ENCODE data around the gene MIXL1. TPM values are rescaled to one million over a fixed set of nuclear protein-coding genes. Genes with fewer than 3 reads are reported as not detected.

MIXL1 gene
- total and polyA plus RNA-seq, 3 experiments from 2014 or later, result not detected

DNA sequence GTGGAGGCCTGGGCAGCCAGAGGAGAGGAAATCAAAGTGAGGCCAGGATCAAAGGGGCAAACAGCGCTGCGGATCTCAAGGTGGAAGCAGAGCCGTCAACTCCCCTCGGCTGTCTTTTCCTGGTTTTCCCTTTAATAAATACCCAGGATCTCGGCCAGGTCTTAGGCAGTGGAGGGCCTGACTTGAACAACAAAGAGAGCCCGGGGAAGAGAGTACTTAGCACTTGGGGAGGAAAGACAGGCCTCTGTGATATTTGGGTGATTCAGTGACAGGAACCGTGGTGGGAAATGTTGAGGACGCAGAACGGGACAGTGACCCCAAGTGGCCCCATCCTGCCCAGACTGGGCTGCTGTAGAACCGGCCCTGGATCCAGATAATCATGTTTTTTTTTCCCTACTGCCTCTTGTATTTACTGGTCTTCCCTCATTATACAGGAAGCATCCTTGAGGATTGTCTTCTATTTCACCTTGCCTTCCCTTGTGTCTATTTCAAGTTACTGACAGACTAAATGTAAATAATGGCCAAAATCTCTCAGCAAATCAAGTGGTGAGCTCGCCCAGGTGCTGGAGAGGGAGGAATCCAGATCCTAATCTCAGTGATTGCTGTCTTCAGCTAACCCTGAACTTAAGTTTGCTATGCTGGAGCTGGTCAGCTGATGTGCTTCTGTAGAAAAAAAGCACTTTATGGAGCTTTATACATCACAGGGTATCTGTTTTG lies 2.8 kb upstream of the MIXL1 start:
- Histone ChIP-seq H3K4me3 (ENCODE audit: low read length) (no peak overlapping the region), H3K27me3 (ENCODE audit: insufficient read depth, low read length, poor library complexity, severe bottlenecking) (peaks cover 7% of the 10 kb centered on the region), H3K36me3 (ENCODE audit: insufficient read depth, low read length) (no peaks in the 10 kb centered on the region), H3K4me1 (ENCODE audit: insufficient read depth, low read length) (peaks cover 5% of the 10 kb centered on the region), H3K9me3 (ENCODE audit: low read length) (no peaks in the 10 kb centered on the region), H3K27ac (ENCODE audit: low read depth, low read length) (no peak overlapping the region)
- no peak for DNase-seq
- Mint-ChIP-seq H3K27me3 (peaks cover 21 to 24% of the 10 kb centered on the region in 2 donors), H3K9me3 (no peaks in the 10 kb centered on the region), H3K27ac (no peak overlapping the region), H3K4me1 (peaks cover 7 to 8% (median 8%) of the 10 kb centered on the region in 3 donors), H3K4me3 (no peak overlapping the region), H3K36me3 (no peaks in the 10 kb centered on the region)
- ChIA-PET CTCF (no interaction called here), POLR2A (no interaction called here)

GRCh38 chr1:226222686-226223085 lies 778 bp upstream of the MIXL1 start:
- H3K4me1 Mint-ChIP-seq, result peaks cover 7 to 8% (median 8%) of the 10 kb centered on the region in 3 donors
- no peak overlapping the region for H3K27ac ChIP-seq (ENCODE audit: low read depth, low read length)
- no peaks in the 10 kb centered on the region for H3K36me3 ChIP-seq (ENCODE audit: insufficient read depth, low read length)
- no peak overlapping the region for H3K4me3 ChIP-seq (ENCODE audit: low read length)
- H3K4me3 Mint-ChIP-seq, result peak overlapping the region; percentile 2 to 78 (median 63)
- peak overlapping the region in 1 of 8 donors; percentile 58 for H3K27ac Mint-ChIP-seq
- DNase-seq, result no peak
- no peaks in the 10 kb centered on the region for H3K9me3 Mint-ChIP-seq
- CTCF ChIA-PET, result no interaction called here
- no peaks in the 10 kb centered on the region for H3K36me3 Mint-ChIP-seq
- peaks cover 24 to 35% of the 10 kb centered on the region in 2 donors for H3K27me3 Mint-ChIP-seq
- H3K27me3 ChIP-seq (ENCODE audit: insufficient read depth, low read length, poor library complexity, severe bottlenecking), result peaks cover 7% of the 10 kb centered on the region
- POLR2A ChIA-PET, result no interaction called here
- H3K9me3 ChIP-seq (ENCODE audit: low read length), result no peaks in the 10 kb centered on the region
- peaks cover 5% of the 10 kb centered on the region for H3K4me1 ChIP-seq (ENCODE audit: insufficient read depth, low read length)

- DNase-seq, result peak in 2 of 5 donors; percentile 11 to 12
- H3K36me3 ChIP-seq (ENCODE audit: insufficient read depth, low read length), result no peaks in the 10 kb centered on the region
- Mint-ChIP-seq H3K4me3 (peak overlapping the region; percentile 56 to 88 (median 76)), H3K27ac (no peak overlapping the region), H3K9me3 (no peaks in the 10 kb centered on the region), H3K36me3 (no peaks in the 10 kb centered on the region), H3K4me1 (peaks cover 7 to 8% (median 8%) of the 10 kb centered on the region in 3 donors), H3K27me3 (peaks cover 24 to 35% of the 10 kb centered on the region in 2 donors)
- H3K4me3 ChIP-seq (ENCODE audit: low read length), result peak overlapping the region; percentile 49
- ChIA-PET CTCF (no interaction called here), POLR2A (no interaction called here)
- no peak overlapping the region for H3K27ac ChIP-seq (ENCODE audit: low read depth, low read length)
- H3K9me3 ChIP-seq (ENCODE audit: low read length), result no peaks in the 10 kb centered on the region
- H3K4me1 ChIP-seq (ENCODE audit: insufficient read depth, low read length), result peaks cover 5% of the 10 kb centered on the region
- peaks cover 7% of the 10 kb centered on the region for H3K27me3 ChIP-seq (ENCODE audit: insufficient read depth, low read length, poor library complexity, severe bottlenecking)
Measured at GRCh38 chr1:226223786-226224244, 351 bp downstream of the MIXL1 start.

DNA sequence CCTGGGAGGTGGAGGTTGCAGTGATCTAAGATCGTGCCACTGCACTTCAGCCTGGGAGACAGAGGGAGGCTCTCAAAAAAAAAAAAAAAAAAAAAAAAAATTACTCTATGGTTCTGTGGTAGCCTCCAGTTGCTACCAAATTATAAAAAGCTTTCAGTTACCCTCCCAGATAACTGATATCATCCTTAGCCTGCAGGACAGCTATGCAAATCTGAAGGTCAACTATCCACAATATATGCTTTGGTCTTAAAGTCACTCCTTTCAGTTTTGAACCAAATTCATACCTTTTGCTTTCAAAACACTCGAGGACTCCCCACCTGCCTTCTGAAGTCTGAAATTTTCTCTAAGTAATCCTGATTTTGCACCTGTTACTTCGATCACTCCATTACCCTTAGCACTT lies 3.1 kb downstream of the MIXL1 start:
- Histone ChIP-seq H3K4me3 (ENCODE audit: low read length) (no peak overlapping the region), H3K27me3 (ENCODE audit: insufficient read depth, low read length, poor library complexity, severe bottlenecking) (peaks cover 7% of the 10 kb centered on the region), H3K36me3 (ENCODE audit: insufficient read depth, low read length) (no peaks in the 10 kb centered on the region), H3K4me1 (ENCODE audit: insufficient read depth, low read length) (peaks cover 5% of the 10 kb centered on the region), H3K9me3 (ENCODE audit: low read length) (no peaks in the 10 kb centered on the region), H3K27ac (ENCODE audit: low read depth, low read length) (no peak overlapping the region)
- peaks cover 0 to 4% (median 0%) of the 10 kb centered on the region in 3 donors for H3K36me3 Mint-ChIP-seq
- no peaks in the 10 kb centered on the region for H3K9me3 Mint-ChIP-seq
- H3K4me3 Mint-ChIP-seq, result no peak overlapping the region
- CTCF ChIA-PET, result no interaction called here
- POLR2A ChIA-PET, result no interaction called here
- DNase-seq, result no peak
- peaks cover 24 to 35% of the 10 kb centered on the region in 2 donors for H3K27me3 Mint-ChIP-seq
- H3K27ac Mint-ChIP-seq, result no peak overlapping the region
- H3K4me1 Mint-ChIP-seq, result peaks cover 7 to 8% (median 8%) of the 10 kb centered on the region in 3 donors

GRCh38 chr1:226233293-226233692 lies 9.8 kb downstream of the MIXL1 start:
- peaks cover 7 to 34% (median 10%) of the 10 kb centered on the region in 3 donors for H3K36me3 Mint-ChIP-seq
- Histone ChIP-seq H3K4me3 (ENCODE audit: low read length) (no peak overlapping the region), H3K9me3 (ENCODE audit: low read length) (no peaks in the 10 kb centered on the region), H3K27me3 (ENCODE audit: insufficient read depth, low read length, poor library complexity, severe bottlenecking) (no peaks in the 10 kb centered on the region), H3K27ac (ENCODE audit: low read depth, low read length) (no peak overlapping the region), H3K36me3 (ENCODE audit: insufficient read depth, low read length) (no peaks in the 10 kb centered on the region), H3K4me1 (ENCODE audit: insufficient read depth, low read length) (no peaks in the 10 kb centered on the region)
- CTCF ChIA-PET, result no interaction called here
- DNase-seq, result no peak
- no peaks in the 10 kb centered on the region for H3K9me3 Mint-ChIP-seq
- H3K27ac Mint-ChIP-seq, result no peak overlapping the region
- H3K4me1 Mint-ChIP-seq, result no peaks in the 10 kb centered on the region
- H3K4me3 Mint-ChIP-seq, result no peak overlapping the region
- no peaks in the 10 kb centered on the region for H3K27me3 Mint-ChIP-seq
- POLR2A ChIA-PET, result no interaction called here

- no peaks in the 10 kb centered on the region for H3K9me3 Mint-ChIP-seq
- POLR2A ChIA-PET, result no interaction called here
- CTCF ChIA-PET, result no interaction called here
- no peaks in the 10 kb centered on the region for H3K4me1 Mint-ChIP-seq
- DNase-seq, result no peak
- no peaks in the 10 kb centered on the region for H3K36me3 ChIP-seq (ENCODE audit: insufficient read depth, low read length)
- H3K9me3 ChIP-seq (ENCODE audit: low read length), result no peaks in the 10 kb centered on the region
- no peak overlapping the region for H3K4me3 ChIP-seq (ENCODE audit: low read length)
- no peaks in the 10 kb centered on the region for H3K27me3 Mint-ChIP-seq
- peaks cover 9 to 38% (median 13%) of the 10 kb centered on the region in 3 donors for H3K36me3 Mint-ChIP-seq
- H3K27ac ChIP-seq (ENCODE audit: low read depth, low read length), result no peak overlapping the region
- H3K27ac Mint-ChIP-seq, result no peak overlapping the region
- H3K27me3 ChIP-seq (ENCODE audit: insufficient read depth, low read length, poor library complexity, severe bottlenecking), result no peaks in the 10 kb centered on the region
- H3K4me3 Mint-ChIP-seq, result no peak overlapping the region
- H3K4me1 ChIP-seq (ENCODE audit: insufficient read depth, low read length), result no peaks in the 10 kb centered on the region
Measured at GRCh38 chr1:226233806-226234205, 10.3 kb downstream of the MIXL1 start.

DNA sequence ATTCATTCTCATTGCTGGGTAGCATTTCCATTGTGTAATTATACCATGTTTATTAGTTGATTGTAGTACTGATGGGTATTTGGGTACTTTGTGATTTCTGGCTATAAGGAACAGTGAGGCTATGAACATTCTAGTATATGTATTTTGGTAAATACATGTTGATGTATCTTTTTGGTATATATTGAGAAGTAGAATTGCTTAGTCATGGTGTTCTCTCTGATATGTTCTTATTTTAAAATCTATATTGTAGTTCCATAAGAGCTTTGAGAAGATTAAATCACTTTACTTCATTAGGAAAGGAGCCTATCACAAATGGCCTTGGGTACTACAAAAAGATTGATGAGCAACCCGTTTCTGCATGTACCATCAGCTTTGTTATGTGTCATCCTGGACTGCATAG lies 13.4 kb downstream of the MIXL1 start:
- Histone ChIP-seq H3K27me3 (ENCODE audit: insufficient read depth, low read length, poor library complexity, severe bottlenecking) (no peaks in the 10 kb centered on the region), H3K27ac (ENCODE audit: low read depth, low read length) (no peak overlapping the region), H3K9me3 (ENCODE audit: low read length) (no peaks in the 10 kb centered on the region), H3K4me1 (ENCODE audit: insufficient read depth, low read length) (no peaks in the 10 kb centered on the region), H3K36me3 (ENCODE audit: insufficient read depth, low read length) (no peaks in the 10 kb centered on the region), H3K4me3 (ENCODE audit: low read length) (no peak overlapping the region)
- H3K9me3 Mint-ChIP-seq, result no peaks in the 10 kb centered on the region
- DNase-seq, result no peak
- H3K4me3 Mint-ChIP-seq, result no peak overlapping the region
- no peaks in the 10 kb centered on the region for H3K27me3 Mint-ChIP-seq
- ChIA-PET POLR2A (no interaction called here), CTCF (no interaction called here)
- H3K27ac Mint-ChIP-seq, result no peak overlapping the region
- peaks cover 11 to 39% (median 18%) of the 10 kb centered on the region in 3 donors for H3K36me3 Mint-ChIP-seq
- H3K4me1 Mint-ChIP-seq, result no peaks in the 10 kb centered on the region

- H3K4me1 ChIP-seq (ENCODE audit: insufficient read depth, low read length), result no peaks in the 10 kb centered on the region
- H3K4me3 ChIP-seq (ENCODE audit: low read length), result no peak overlapping the region
- Mint-ChIP-seq H3K4me3 (no peak overlapping the region), H3K9me3 (no peaks in the 10 kb centered on the region), H3K27me3 (no peaks in the 10 kb centered on the region), H3K36me3 (peaks cover 11 to 30% (median 19%) of the 10 kb centered on the region in 3 donors), H3K4me1 (no peaks in the 10 kb centered on the region), H3K27ac (no peak overlapping the region)
- H3K9me3 ChIP-seq (ENCODE audit: low read length), result no peaks in the 10 kb centered on the region
- no peak for DNase-seq
- H3K27ac ChIP-seq (ENCODE audit: low read depth, low read length), result no peak overlapping the region
- CTCF ChIA-PET, result no interaction called here
- no peaks in the 10 kb centered on the region for H3K27me3 ChIP-seq (ENCODE audit: insufficient read depth, low read length, poor library complexity, severe bottlenecking)
- H3K36me3 ChIP-seq (ENCODE audit: insufficient read depth, low read length), result no peaks in the 10 kb centered on the region
- POLR2A ChIA-PET, result no interaction called here
Measured at GRCh38 chr1:226239421-226239820, 16.0 kb downstream of the MIXL1 start.

All from CD8-positive, alpha-beta memory T cell (primary cell).